GM12872 (cell line): ENCODE measurements around the gene KIAA1217.

Experiments used
- TF ChIP-seq, protein P1 (sequence below): IDR thresholded peaks from 3 replicates; pipeline ENCODE4 v1.5.1; 2011; ENCODE audit warnings: low read depth, mild to moderate bottlenecking, low read length, moderate library complexity; ENCODE audit not compliant: insufficient read depth

Gene KIAA1217

GRCh38 chr10:24209432-24209771 lies 464 bp downstream of the KIAA1217 start:
- TF ChIP-seq, protein P1, sequence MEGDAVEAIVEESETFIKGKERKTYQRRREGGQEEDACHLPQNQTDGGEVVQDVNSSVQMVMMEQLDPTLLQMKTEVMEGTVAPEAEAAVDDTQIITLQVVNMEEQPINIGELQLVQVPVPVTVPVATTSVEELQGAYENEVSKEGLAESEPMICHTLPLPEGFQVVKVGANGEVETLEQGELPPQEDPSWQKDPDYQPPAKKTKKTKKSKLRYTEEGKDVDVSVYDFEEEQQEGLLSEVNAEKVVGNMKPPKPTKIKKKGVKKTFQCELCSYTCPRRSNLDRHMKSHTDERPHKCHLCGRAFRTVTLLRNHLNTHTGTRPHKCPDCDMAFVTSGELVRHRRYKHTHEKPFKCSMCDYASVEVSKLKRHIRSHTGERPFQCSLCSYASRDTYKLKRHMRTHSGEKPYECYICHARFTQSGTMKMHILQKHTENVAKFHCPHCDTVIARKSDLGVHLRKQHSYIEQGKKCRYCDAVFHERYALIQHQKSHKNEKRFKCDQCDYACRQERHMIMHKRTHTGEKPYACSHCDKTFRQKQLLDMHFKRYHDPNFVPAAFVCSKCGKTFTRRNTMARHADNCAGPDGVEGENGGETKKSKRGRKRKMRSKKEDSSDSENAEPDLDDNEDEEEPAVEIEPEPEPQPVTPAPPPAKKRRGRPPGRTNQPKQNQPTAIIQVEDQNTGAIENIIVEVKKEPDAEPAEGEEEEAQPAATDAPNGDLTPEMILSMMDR: no peak

DNA sequence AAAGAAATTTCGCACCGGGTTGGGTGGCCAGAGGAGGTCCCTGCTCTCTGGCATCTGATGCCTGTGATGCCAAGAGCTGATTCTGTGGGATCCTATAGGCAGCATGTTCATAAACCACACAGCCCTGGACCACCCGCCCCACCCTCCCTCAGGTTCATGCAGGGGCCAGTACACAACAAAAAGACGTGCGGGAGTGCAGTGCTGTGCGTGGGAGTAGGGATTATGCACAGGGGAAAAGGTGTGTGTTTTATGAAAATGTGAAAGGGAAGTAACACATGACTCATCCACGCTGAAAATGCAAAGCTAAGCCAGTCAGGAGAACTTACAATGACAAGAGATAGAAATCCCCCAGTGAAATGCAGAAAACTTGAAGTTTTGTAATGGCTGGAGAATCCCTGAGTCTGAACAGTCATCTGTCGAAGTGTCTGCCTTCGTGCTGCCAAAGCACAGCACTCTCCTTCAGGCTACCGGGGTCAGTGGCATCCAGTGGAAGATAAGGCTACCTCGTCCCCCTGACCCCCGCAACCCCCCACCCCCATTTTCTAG lies 1.1 kb downstream of the KIAA1217 start:
- TF ChIP-seq, protein P1: no peak

DNA sequence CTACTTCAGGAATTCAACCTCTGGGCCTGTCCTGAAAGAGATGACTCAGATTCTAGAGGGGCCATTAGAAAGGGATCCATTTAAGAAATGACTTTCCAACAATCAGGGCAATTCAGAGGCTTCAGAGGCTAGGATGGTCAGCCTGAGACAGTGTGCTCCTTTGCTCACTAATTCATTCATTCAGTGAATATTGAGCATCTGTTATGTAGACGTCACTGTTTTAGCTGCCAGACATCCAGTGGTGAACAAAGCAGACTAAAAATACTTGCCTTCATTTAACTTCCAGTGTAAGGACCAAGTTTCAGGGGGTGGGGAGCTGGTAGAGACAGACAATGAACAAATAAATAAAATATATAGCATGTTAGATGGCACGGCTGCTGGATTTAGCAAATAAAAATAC lies 1.6 kb downstream of the KIAA1217 start:
- TF ChIP-seq, protein P1: no peak

GRCh38 chr10:24213266-24213665 lies 4.3 kb downstream of the KIAA1217 start:
- TF ChIP-seq, protein P1: no peak

GRCh38 chr10:24213881-24214280 lies 4.9 kb downstream of the KIAA1217 start:
- TF ChIP-seq, protein P1: no peak

- TF ChIP-seq, protein P1: no peak
These were observed 5.8 kb downstream of the KIAA1217 start for GRCh38 chr10:24214762-24215161.

GRCh38 chr10:24215196-24215595 lies 6.3 kb downstream of the KIAA1217 start:
- TF ChIP-seq, protein P1: no peak
